SK-N-SH (cell line): ENCODE measurements around the gene SPG11. TPM values are rescaled to one million over a fixed set of nuclear protein-coding genes. Genes with fewer than 3 reads are reported as not detected.

Experiments
- CTCF ChIA-PET: fragments of 300-600, 350-600 bp; formaldehyde crosslinking; extraction: SDS; loops from one replicate; lab custom pipeline; 2021; lab: Yijun Ruan, JAX
- POLR2A ChIA-PET: fragments of 350-600 bp; sonication (Branson Sonifier 250); formaldehyde crosslinking; extraction: SDS; loops from one replicate; lab custom pipeline; 2020; ENCODE audit warnings: antibody characterized with exemption, inconsistent platforms; lab: Yijun Ruan, JAX
- DNase-seq: peaks from one replicate; pipeline ENCODE4 v3.0.0; 2012
- H2AFZ ChIP-seq: fragments of 200-600 bp; sonication (generic); 2 replicates; pipeline ENCODE4 v1.8.1; 2016; ENCODE audit warnings: antibody characterized with exemption, mild to moderate bottlenecking, low read depth
- H3F3A ChIP-seq: fragments of 200-600 bp; sonication (generic); replicated peaks from 2 replicates; pipeline ENCODE3; 2016; ENCODE audit warnings: antibody characterized with exemption, mild to moderate bottlenecking; ENCODE audit not compliant: insufficient read depth
- H3K27ac ChIP-seq, 2 experiments: fragments of 200-500 bp in 1 of 2; fragments of 200-600 bp in 1 of 2; sonication (Bioruptor generic) in 1 of 2; sonication (generic), shearing (Covaris generic) in 1 of 2; 2 replicates each; pipeline versions ENCODE4 v1.5.1 to v1.6.1; 2014 to 2016; ENCODE audit warnings: low read depth in 2 of 2, inconsistent platforms in 1 of 2, low read length in 1 of 2, mild to moderate bottlenecking in 1 of 2, mixed read lengths in 1 of 2
- H3K27me3 ChIP-seq: fragments of 200-600 bp; sonication (generic), shearing (Covaris generic); 2 replicates; pipeline ENCODE4 v1.6.1; 2016; ENCODE audit warnings: mixed run types; ENCODE audit not compliant: insufficient read depth
- H3K36me3 ChIP-seq, 2 experiments: fragments of 200-500 bp in 1 of 2; fragments of 200-600 bp in 1 of 2; sonication (Bioruptor generic) in 1 of 2; sonication (generic) in 1 of 2; replicated peaks in 1 of 2; 2 replicates each; pipeline versions ENCODE3 to v1.5.1; 2014 to 2016; ENCODE audit warnings: low read length in 1 of 2, mild to moderate bottlenecking in 1 of 2; ENCODE audit not compliant: insufficient read depth in 2 of 2, control insufficient read depth in 1 of 2
- H3K4me1 ChIP-seq, 2 experiments: fragments of 200-500 bp in 1 of 2; fragments of 200-600 bp in 1 of 2; sonication (Bioruptor generic) in 1 of 2; sonication (generic), shearing (Covaris generic) in 1 of 2; 2 replicates each; pipeline versions ENCODE4 v1.5.1 to v1.6.1; 2014 to 2016; ENCODE audit warnings: low read depth in 1 of 2, low read length in 1 of 2, mixed run types in 1 of 2; ENCODE audit not compliant: insufficient read depth in 2 of 2, control insufficient read depth in 1 of 2
- H3K4me2 ChIP-seq: fragments of 200-600 bp; sonication (generic), shearing (Covaris generic); 2 replicates; pipeline ENCODE4 v1.6.1; 2017; ENCODE audit warnings: mixed run types
- H3K4me3 ChIP-seq, 2 experiments: fragments of 200-500 bp in 1 of 2; fragments of 200-600 bp in 1 of 2; sonication (Bioruptor generic) in 1 of 2; sonication (generic), shearing (Covaris generic) in 1 of 2; 2 replicates each; pipeline versions ENCODE4 v1.5.1 to v1.8.1; 2014 to 2016; ENCODE audit warnings: low read depth in 2 of 2, inconsistent platforms in 1 of 2, low read length in 1 of 2, mild to moderate bottlenecking in 1 of 2, mixed read lengths in 1 of 2, moderate library complexity in 1 of 2
- H3K79me2 ChIP-seq: fragments of 200-600 bp; sonication (generic); 2 replicates; pipeline ENCODE4 v1.8.1; 2017; ENCODE audit warnings: mild to moderate bottlenecking; ENCODE audit not compliant: insufficient read depth
- H3K9ac ChIP-seq: fragments of 200-600 bp; sonication (generic); 2 replicates; pipeline ENCODE4 v1.6.1; 2017; ENCODE audit warnings: mixed run types
- H3K9me2 ChIP-seq: fragments of 200-600 bp; sonication (generic); 2 replicates; pipeline ENCODE4 v1.6.1; 2017; ENCODE audit warnings: mixed run types
- H3K9me3 ChIP-seq: fragments of 200-600 bp; sonication (generic); 2 replicates; pipeline ENCODE4 v1.6.1; 2017; ENCODE audit warnings: mixed run types, mild to moderate bottlenecking, moderate library complexity
- H4K20me1 ChIP-seq: fragments of 200-600 bp; sonication (generic); 2 replicates; pipeline ENCODE4 v1.6.1; 2017; ENCODE audit warnings: mild to moderate bottlenecking, mixed run types; ENCODE audit not compliant: insufficient read depth
- CHD2 ChIP-seq: fragments of 150-350 bp; IDR thresholded peaks from 2 replicates; pipeline ENCODE4 v1.6.1; 2018; ENCODE audit warnings: low read length; ENCODE audit not compliant: partially characterized antibody
- ELF1 ChIP-seq: IDR thresholded peaks from 2 replicates; pipeline ENCODE4 v1.4.0; 2012
- EP300 ChIP-seq, 2 experiments: IDR thresholded peaks; 2 replicates each; pipeline versions ENCODE4 v1.4.0 to v1.6.1; 2012; ENCODE audit warnings: borderline replicate concordance in 1 of 2, low read depth in 1 of 2, low read length in 1 of 2
- FOSL2 ChIP-seq: IDR thresholded peaks from 2 replicates; pipeline ENCODE4 v1.4.0; 2012; ENCODE audit warnings: low read depth, mild to moderate bottlenecking, moderate library complexity, borderline replicate concordance
- FOXJ3 ChIP-seq: sonication (generic); formaldehyde crosslinking; IDR thresholded peaks from 2 replicates; pipeline ENCODE4 v1.5.1; 2020; ENCODE audit warnings: mild to moderate bottlenecking, missing genetic modification reagents
- FOXM1 ChIP-seq: IDR thresholded peaks from 2 replicates; pipeline ENCODE4 v1.4.0; 2012; ENCODE audit warnings: low read depth, mild to moderate bottlenecking
- GABPA ChIP-seq: IDR thresholded peaks from 2 replicates; pipeline ENCODE4 v1.4.0; 2012; ENCODE audit warnings: low read depth, mild to moderate bottlenecking
- MAX ChIP-seq: IDR thresholded peaks from 2 replicates; pipeline ENCODE4 v1.4.0; 2012; ENCODE audit warnings: low read depth
- MEF2A ChIP-seq: IDR thresholded peaks from 2 replicates; pipeline ENCODE4 v1.4.0; 2012; ENCODE audit warnings: low read depth, borderline replicate concordance
- MXI1 ChIP-seq: IDR thresholded peaks from 2 replicates; pipeline ENCODE4 v1.6.1; 2012; ENCODE audit warnings: mild to moderate bottlenecking, low read depth, low read length, improper control_type of control experiment
- NFIC ChIP-seq: IDR thresholded peaks from 2 replicates; pipeline ENCODE4 v1.4.0; 2012; ENCODE audit warnings: borderline replicate concordance
- NRF1 ChIP-seq: IDR thresholded peaks from 2 replicates; pipeline ENCODE4 v1.6.1; 2012; ENCODE audit warnings: low read depth, mild to moderate bottlenecking, low read length
- POLR2AphosphoS5 ChIP-seq: IDR thresholded peaks from 2 replicates; pipeline ENCODE4 v1.6.1; 2012; ENCODE audit warnings: low read depth, low read length
- RAD21 ChIP-seq: IDR thresholded peaks from 2 replicates; pipeline ENCODE4 v1.6.1; 2012; ENCODE audit warnings: mild to moderate bottlenecking, low read length
- RCOR1 ChIP-seq: fragments of 150-350 bp; IDR thresholded peaks from 2 replicates; pipeline ENCODE4 v1.6.1; 2017; ENCODE audit warnings: antibody characterized with exemption, low read length
- REST ChIP-seq: IDR thresholded peaks from 2 replicates; pipeline ENCODE4 v1.6.1; 2012; ENCODE audit warnings: mild to moderate bottlenecking, low read depth, low read length, moderate library complexity
- RFX5 ChIP-seq: IDR thresholded peaks from 2 replicates; pipeline ENCODE4 v1.6.1; 2012; ENCODE audit warnings: mild to moderate bottlenecking, improper control_type of control experiment, low read length
- RXRA ChIP-seq: IDR thresholded peaks from 2 replicates; pipeline ENCODE4 v1.4.0; 2012; ENCODE audit warnings: low read depth, mild to moderate bottlenecking, borderline replicate concordance
- SIN3A ChIP-seq: IDR thresholded peaks from 2 replicates; pipeline ENCODE4 v1.6.1; 2012; ENCODE audit warnings: low read depth, mild to moderate bottlenecking, low read length, moderate library complexity, borderline replicate concordance
- SMC3 ChIP-seq: IDR thresholded peaks from 2 replicates; pipeline ENCODE4 v1.6.1; 2012; ENCODE audit warnings: low read depth, low read length, improper control_type of control experiment
- TAF1 ChIP-seq: IDR thresholded peaks from 2 replicates; pipeline ENCODE4 v1.6.1; 2012; ENCODE audit warnings: low read depth, mild to moderate bottlenecking, low read length, moderate library complexity, borderline replicate concordance
- USF1 ChIP-seq: IDR thresholded peaks from 2 replicates; pipeline ENCODE4 v1.4.0; 2012; ENCODE audit warnings: low read depth, borderline replicate concordance
- ZBTB33 ChIP-seq: IDR thresholded peaks from 2 replicates; pipeline ENCODE4 v1.4.0; 2012; ENCODE audit warnings: low read depth, borderline replicate concordance
- WGBS: methylation state at CpG from one replicate; pipeline ENCODE4 v1.1.6; 2017; ENCODE audit warnings: low lambda C conversion rate; 5-methylcytosine and 5-hydroxymethylcytosine counted together
- polyA plus RNA-seq, 3 experiments: library from polyadenylated mRNA; depleted of rRNA; stranded (reverse); fragments of >200 nt; gene quantifications; 2 replicates each; pipeline ENCODE4 v1.2.3, GENCODE V29; 2012

Gene SPG11
- polyA plus RNA-seq, 1 of the 3 experiments (the other 2 are of a cell fraction) = 36.3 TPM

GRCh38 chr15:44711096-44711742 lies 47.8 kb upstream of the SPG11 start, which contains the start of the genes B2M and PATL2 (continued):
- peak; percentile 95 for TF ChIP-seq CHD2
- no peak for TF ChIP-seq REST
- no peak for TF ChIP-seq NFIC
- peak; percentile 99 for TF ChIP-seq RFX5
- TF ChIP-seq GABPA = no peak
- no peak for TF ChIP-seq FOXJ3
- no peak for TF ChIP-seq NRF1
- no peak for TF ChIP-seq RCOR1

- peak overlapping the region; percentile 74 to 99 for H3K4me3 ChIP-seq
- no peak for DNase-seq
- WGBS = 35% methylated on average over 11 of the region's 11 CpGs
- no peaks in the 10 kb centered on the region for H3K27me3 ChIP-seq
- ChIA-PET POLR2A (interaction anchor here (1.0 to 2.5 kb wide), 3 partner anchors 17 to 47 kb away, joined by 3 to 16 read pairs (median 11); partner anchors contain the start of gene SPG11), CTCF (interaction anchor here (0.6 to 11.4 kb wide), 13 partner anchors 12 to 170 kb away, joined by 3 to 117 read pairs (median 4); partner anchors contain the start of genes SPG11 and TRIM69)
- H3K4me2 ChIP-seq = peak overlapping the region; percentile 66
- peak overlapping the region; percentile 87 to 89 for H3K27ac ChIP-seq
- peaks cover 41% of the 10 kb centered on the region for H3K79me2 ChIP-seq
- peak overlapping the region; percentile 99 for H2AFZ ChIP-seq
- peaks cover 6% of the 10 kb centered on the region for H3F3A ChIP-seq
- H3K36me3 ChIP-seq = peaks cover 4 to 5% of the 10 kb centered on the region in 2 experiments
- peak overlapping the region; percentile 95 for H3K9ac ChIP-seq
- no peaks in the 10 kb centered on the region for H3K9me3 ChIP-seq
- H4K20me1 ChIP-seq = peaks cover 12% of the 10 kb centered on the region; the same call in 1 of the 2 replicates
- no peaks in the 10 kb centered on the region for H3K9me2 ChIP-seq
- no peaks in the 10 kb centered on the region; a peak in 1 of 4 replicates for H3K4me1 ChIP-seq
- TF ChIP-seq TAF1 (no peak), FOSL2 (no peak), FOXM1 (no peak), ELF1 (no peak), POLR2AphosphoS5 (no peak), MEF2A (no peak), EP300 (IDR thresholded peaks at IDR 0.05; ENCODE audit: borderline replicate concordance in 1 of 2, low read depth in 1 of 2, low read length in 1 of 2) (no peak), USF1 (no peak), MAX (no peak), RFX5 (peak; percentile 55), SIN3A (no peak), SMC3 (0 out of 2 replicates have a peak, but pooled peaks have one; percentile 20), RXRA (no peak), NFIC (0 out of 2 replicates have a peak, but pooled peaks have one; percentile 3), MXI1 (no peak), RCOR1 (peak; percentile 60), ZBTB33 (no peak), CHD2 (no peak), RAD21 (peak; percentile 20), FOXJ3 (no peak)
These were observed 47.0 kb upstream of the SPG11 start for GRCh38 chr15:44710236-44711095.
